UCSD-AML1 (cell line): ENCODE measurements around the gene OSBPL2.

Experiments
- DNase-seq: peaks from one replicate; lab custom pipeline; 2025; ENCODE audit not compliant: unreplicated experiment; lab: John Stamatoyannopoulos, UW

Gene OSBPL2

DNA sequence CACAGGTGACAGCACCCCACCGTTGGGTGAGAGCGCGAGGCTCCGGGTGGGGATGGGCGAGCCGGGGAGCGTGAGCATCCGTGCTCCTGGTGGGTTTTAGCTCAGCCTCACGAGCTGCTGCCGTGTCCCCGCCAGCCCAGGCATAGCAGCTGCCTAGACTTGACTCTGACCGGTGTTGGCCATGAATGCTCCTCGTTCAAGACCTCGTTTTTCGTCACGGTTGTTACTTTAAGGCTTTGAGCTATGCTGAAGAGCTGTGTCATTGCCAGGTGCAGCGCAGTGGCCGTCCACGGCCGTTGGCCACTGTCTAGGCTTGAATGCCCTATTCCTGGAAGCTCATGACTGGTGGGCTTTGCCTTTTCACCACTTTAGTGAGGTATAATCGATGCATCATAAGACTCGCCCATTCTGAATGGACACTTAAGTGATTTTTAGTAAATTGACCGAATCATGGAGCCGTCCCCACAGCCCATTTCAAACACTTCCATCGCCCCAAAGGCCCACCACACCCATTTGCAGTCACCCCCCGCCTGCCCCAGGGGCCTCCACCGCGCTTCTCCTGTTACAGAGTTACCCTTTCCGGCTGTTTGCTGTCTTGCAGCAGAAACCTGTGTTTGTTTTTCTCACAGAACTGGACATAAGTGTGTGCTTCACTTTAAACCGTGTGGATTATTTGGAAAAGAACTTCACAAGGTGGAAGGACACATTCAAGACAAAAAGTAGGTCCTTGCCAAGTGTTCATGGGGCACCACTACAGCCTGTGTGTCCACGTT lies 43.0 kb downstream of the OSBPL2 start:
- DNase-seq = no peak

GRCh38 chr20:62282103-62282502 lies 43.8 kb downstream of the OSBPL2 start:
- no peak for DNase-seq

GRCh38 chr20:62282877-62283503 lies 44.7 kb downstream of the OSBPL2 start:
- DNase-seq = no peak

GRCh38 chr20:62284448-62284847 lies 46.1 kb downstream of the OSBPL2 start:
- no peak for DNase-seq

DNA sequence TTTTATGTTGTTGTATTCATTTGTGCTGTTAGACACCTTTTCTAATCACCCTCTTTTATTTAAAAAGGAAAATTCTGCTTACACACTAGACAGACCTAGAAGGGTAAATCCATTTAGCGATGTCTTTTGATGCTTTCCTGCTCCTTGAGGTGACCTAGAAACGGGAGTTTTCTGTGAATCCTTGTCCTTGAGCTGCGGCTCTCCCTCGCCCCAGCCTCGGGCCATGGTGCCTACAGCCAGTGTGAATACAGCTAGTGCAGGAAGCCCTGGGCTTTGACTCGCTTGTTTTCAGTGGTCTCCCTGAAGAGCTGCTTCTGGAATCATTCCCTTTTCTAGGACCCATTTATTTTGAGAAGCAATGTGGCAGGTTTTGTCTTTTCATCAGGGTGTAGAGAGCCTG lies 46.8 kb downstream of the OSBPL2 start:
- DNase-seq = no peak

DNA sequence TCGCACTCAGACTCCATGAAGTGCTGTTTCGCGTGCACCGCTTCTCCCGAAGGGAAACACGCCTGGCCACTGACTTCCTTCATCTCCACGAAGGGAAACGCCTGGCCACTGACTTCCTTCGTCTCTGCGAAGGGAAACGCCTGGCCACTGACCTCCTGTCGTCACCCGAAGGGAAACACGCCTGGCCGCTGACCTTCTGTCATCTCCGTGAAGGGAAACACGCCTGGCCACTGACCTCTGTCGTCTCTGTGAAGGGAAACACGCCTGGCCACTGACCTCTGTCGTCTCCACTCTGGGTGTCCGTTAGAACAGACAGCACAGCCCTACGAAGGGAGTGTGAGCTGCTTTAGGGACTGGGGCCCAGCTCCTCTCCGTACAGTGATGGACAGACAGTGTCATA lies 47.4 kb downstream of the OSBPL2 start:
- peak; percentile 81 for DNase-seq

DNA sequence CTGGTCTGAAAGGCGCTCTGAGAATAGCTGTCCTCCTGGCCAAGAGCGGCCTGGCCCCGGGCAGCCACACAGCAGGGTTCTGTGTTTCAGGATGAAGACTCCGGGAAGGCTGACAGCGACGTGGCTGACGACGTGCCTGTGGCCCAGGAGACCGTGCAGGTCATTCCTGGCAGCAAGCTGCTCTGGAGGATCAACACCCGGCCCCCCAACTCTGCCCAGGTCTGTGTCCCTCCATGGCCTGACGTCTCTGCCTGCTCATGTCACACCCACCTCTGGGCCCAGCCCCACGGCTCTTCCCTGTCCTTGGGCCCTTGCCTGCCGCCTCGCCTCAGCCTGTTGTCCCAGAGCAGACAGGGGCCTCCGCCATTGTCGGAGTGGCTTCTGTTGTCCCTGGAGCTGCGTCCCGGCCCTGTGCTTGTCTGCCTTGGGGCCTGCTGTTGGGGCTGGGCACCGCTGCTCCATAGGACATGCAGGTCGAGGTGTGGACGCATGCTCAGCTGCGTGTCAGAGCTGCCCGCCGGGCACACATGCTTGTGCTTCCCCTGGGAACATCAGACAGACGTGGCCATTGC lies 48.3 kb downstream of the OSBPL2 start:
- no peak for DNase-seq

DNA sequence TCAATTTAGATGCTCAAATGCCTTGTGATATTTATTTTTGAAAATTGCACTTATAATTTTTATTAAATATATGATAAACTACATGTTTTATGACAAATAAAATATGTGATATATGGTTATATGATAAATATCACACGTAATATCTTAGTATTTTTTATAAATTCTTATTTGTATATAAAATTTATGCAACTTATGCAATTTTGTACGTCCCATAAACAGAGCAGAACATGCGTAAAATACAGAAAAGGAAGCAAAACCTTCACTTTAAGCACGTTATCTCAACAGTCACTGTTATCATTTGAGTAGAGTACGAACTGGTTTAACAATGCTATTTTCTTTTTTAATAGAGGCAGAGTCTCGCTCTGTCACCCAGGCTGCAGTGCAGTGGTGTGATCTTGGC lies 48.8 kb downstream of the OSBPL2 start:
- DNase-seq = no peak

- no peak for DNase-seq
Measured at GRCh38 chr20:62287759-62288534, 49.6 kb downstream of the OSBPL2 start.

DNA sequence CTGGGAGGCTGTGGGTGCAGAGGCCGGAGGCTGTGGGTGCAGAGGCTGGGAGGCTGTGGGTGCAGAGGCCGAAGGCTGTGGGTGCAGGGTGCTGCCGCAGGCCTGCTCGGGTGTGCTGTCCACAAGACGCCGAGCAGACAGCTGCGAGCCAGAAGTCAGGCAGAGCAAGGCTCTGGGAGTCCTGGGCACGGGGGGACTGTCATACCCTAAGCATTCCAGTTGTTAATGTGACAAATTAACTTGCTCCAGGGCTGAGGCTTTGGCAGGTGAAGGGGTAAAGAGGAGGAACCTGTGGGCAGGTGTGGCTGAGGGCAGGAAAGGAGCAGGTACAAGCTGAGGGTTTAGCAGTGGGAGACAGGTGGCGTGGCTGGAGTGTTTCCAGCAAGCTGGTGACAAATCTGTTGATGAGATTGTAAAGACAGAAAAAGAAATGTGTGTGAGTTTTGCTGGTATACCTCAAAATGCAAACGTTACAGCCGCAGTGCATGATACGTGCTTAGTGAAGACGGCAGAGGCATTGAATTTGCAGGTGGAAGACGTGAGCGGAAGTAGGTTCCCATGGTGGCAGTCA lies 50.3 kb downstream of the OSBPL2 start:
- DNase-seq = no peak

DNA sequence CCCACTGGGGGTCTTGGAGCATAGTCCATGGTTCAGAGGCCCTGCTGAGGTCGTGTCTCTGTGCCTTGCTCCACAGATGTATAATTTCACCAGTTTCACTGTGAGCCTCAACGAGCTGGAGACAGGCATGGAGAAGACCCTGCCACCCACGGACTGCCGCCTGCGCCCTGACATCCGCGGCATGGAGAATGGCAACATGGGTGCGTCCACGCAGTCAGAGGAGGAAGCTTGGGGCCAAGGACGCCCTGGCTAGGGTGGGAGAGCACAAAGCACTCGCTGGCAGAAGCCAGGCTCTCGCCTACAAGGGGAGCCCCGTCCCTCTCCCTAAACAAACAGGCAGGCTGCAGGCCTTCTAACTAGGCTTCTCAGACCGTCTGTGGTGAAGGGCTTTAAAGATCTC lies 50.8 kb downstream of the OSBPL2 start:
- no peak for DNase-seq

DNA sequence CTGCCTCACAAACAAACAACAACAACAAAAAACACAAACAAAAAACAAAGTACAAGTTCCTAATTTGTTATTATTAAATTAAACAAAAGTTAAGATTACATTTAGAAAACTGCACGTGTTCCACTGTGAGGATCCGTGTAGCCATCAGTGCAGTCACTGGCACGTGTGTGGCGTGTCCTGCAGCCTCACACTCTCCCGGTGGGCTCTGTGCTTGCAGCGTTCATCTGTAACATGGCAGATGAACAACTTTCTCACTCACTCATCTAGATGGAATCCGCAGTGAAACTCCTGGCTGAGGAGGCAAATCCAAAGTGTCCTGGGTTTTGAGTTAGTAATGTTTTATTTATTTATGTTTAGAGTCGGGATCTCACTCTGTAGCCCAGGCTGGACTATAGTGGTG lies 51.6 kb downstream of the OSBPL2 start:
- DNase-seq = no peak

GRCh38 chr20:62291251-62292066 lies 53.1 kb downstream of the OSBPL2 start:
- no peak for DNase-seq

DNA sequence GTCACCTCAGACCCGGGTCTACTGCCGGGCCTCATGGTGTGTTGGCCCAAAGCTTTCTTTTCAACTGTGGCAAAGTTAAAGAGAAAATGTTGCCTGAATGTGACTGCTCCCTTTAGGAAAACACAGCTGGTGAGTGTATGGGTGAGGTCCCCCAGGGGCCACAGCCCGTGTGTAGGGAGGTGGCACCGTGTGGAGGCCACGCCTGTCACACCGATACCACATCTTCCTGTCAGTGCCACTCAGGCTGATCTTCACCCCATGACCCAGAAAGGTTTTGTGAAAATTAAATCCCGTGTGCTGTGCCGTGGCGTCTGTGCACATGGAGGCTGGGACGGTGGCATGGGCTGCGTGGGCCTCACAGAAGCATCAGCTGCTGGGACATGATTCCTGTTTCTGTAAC lies 53.8 kb downstream of the OSBPL2 start:
- no peak for DNase-seq

DNA sequence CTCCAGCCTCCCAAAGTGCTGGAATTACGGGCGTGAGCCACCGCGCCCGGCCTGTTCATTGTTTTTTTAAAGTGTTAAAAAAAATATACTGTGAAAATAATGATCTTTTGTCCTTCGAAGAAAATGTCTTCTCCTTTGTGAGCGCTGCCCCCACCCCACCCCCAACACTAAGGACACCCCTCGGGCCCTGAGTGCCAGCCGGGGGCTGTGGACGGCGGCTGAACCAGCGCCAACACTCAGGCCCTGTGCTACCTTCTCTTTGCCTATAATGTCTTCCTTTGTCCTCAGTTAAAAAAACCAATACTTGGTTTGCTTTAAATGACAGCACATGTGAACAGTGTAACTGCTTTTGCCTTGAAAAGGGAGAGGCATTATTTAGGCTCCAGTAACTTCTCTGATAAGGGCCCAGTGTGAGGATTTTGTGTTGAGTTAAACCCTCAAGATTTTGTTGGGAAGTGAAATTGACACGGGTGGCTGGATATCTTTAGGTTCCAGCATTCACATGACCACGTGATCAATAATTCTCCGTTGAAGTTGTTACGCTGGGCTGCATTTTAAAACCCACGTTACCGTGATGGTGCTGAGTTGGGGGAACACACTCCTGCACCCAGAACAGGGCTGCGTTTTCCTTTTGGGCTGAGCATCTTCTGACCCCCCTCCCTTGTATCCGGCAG lies 54.9 kb downstream of the OSBPL2 start:
- DNase-seq = no peak

- no peak for DNase-seq
Measured at GRCh38 chr20:62293946-62294345, 55.6 kb downstream of the OSBPL2 start.

- no peak for DNase-seq
Measured at GRCh38 chr20:62294516-62294915, 56.2 kb downstream of the OSBPL2 start.

- DNase-seq = no peak
Measured at GRCh38 chr20:62296724-62297448, 58.6 kb downstream of the OSBPL2 start.
